ENCODE measurements around the gene SLC2A4RG. TPM values are rescaled to one million over a fixed set of nuclear protein-coding genes. Genes with fewer than 3 reads are reported as not detected.

SLC2A4RG gene
- total RNA-seq, 1 experiment from 2014 or later: 121 TPM

GRCh38 chr20:63703471-63703975 lies 36.1 kb upstream of the SLC2A4RG start:
- intact Hi-C loops (cut with micrococcal nuclease): loop anchor here (10.0 kb wide), 1 partner anchor 351 kb away; no protein-coding TSS in a partner anchor
- no peak overlapping the region for H3K9ac ChIP-seq (ENCODE audit: low read length)
- H3K9me2 ChIP-seq (ENCODE audit: insufficient read depth): no peaks in the 10 kb centered on the region
- no peaks in the 10 kb centered on the region for H3K9me3 ChIP-seq (ENCODE audit: control insufficient read depth in 1 of 2, insufficient read depth in 1 of 2, low read depth in 1 of 2, low read length in 2 of 2)
- H3K27me3 ChIP-seq (ENCODE audit: insufficient read depth, low read length): no peaks in the 10 kb centered on the region
- peaks cover 35% of the 10 kb centered on the region for H3K79me2 ChIP-seq (ENCODE audit: insufficient read depth, low read length)
- H3K4me3 ChIP-seq (replicated peaks in 1 of 2; ENCODE audit: low read depth in 1 of 2, low read length in 2 of 2): no peak overlapping the region
- peaks cover 21 to 56% of the 10 kb centered on the region in 2 experiments for H3K4me1 ChIP-seq (ENCODE audit: control insufficient read depth in 1 of 2, insufficient read depth in 2 of 2, low read length in 2 of 2)
- no peak overlapping the region for H2AFZ ChIP-seq (ENCODE audit: low read depth, low read length, poor library complexity, severe bottlenecking)
- no peak for ATAC-seq
- ChIA-PET CTCF (no interaction called here), POLR2A (no interaction called here), RAD21 (ENCODE audit: low non-redundant PET in 1 of 2, low total read pairs in 2 of 2, uncharacterized antibody in 2 of 2, unreplicated experiment in 2 of 2) (interaction anchor here in 1 of 2 experiments (0.6 kb wide), 1 partner anchor 163 kb away, joined by 9 read pairs; no protein-coding TSS in a partner anchor)
- no peak for TF ChIP-seq ZFX (IDR thresholded peaks at IDR 0.05)
- TF ChIP-seq JUND (IDR thresholded peaks at IDR 0.05): no peak
- no peak for TF ChIP-seq ZBTB33 (IDR thresholded peaks at IDR 0.05; ENCODE audit: extremely low read depth, insufficient replicate concordance, low read length)
- TF ChIP-seq FOSL1 (IDR thresholded peaks at IDR 0.05; ENCODE audit: low read depth): no peak
- TF ChIP-seq MAX (IDR thresholded peaks at IDR 0.05): no peak
- no peak for TF ChIP-seq SRF (IDR thresholded peaks at IDR 0.05; ENCODE audit: low read depth)
- TF ChIP-seq ELF1 (IDR thresholded peaks at IDR 0.05; ENCODE audit: borderline replicate concordance, low read depth): no peak
- TF ChIP-seq EGR1 (IDR thresholded peaks at IDR 0.05; ENCODE audit: low read depth): no peak
- TF ChIP-seq YY1 (IDR thresholded peaks at IDR 0.05; ENCODE audit: extremely low read depth, insufficient replicate concordance, low read depth, low read length): no peak
- no peak for TF ChIP-seq POLR2AphosphoS5 (IDR thresholded peaks at IDR 0.05; ENCODE audit: low read depth, low read length)
- TF ChIP-seq EZH2 (IDR thresholded peaks at IDR 0.05): no peak
- TF ChIP-seq ZNF274 (IDR thresholded peaks at IDR 0.05; ENCODE audit: low read depth, low read length): no peak
- no peak for TF ChIP-seq POLR2A (IDR thresholded peaks at IDR 0.05; ENCODE audit: borderline replicate concordance, extremely low read depth, insufficient read depth, insufficient read length)
- no peak for TF ChIP-seq SIN3A (IDR thresholded peaks at IDR 0.05; ENCODE audit: low read depth)
- no peak for TF ChIP-seq ATF3 (IDR thresholded peaks at IDR 0.05)
- no TSS peak for BruUV-seq (replicated peaks)
- no peak overlapping the region; the same call in 1 of the 2 replicates for H3K27ac ChIP-seq (ENCODE audit: low read depth, low read length)
- no peak for DNase-seq (ENCODE audit: low read depth, low spot score)
- H3K36me3 ChIP-seq (ENCODE audit: control insufficient read depth in 1 of 2, insufficient read depth in 2 of 2, low read length in 2 of 2): peaks cover 7 to 25% of the 10 kb centered on the region in 2 experiments; a peak in 3 of 4 replicates
- no peak overlapping the region for H3K4me2 ChIP-seq (ENCODE audit: low read length)
- no peaks in the 10 kb centered on the region for H4K20me1 ChIP-seq (ENCODE audit: insufficient read depth)

All from HCT116 (cell line).